SK-N-SH treated with all-trans-retinoic acid at 6 μM for 48 hours (cell line): ENCODE measurements around the gene PLXNC1.

Experiments
- ATAC-seq: fragments of 200-7000 bp; cut with Tn5 transposase; 3 replicates; pipeline ENCODE4 v1.9.1; 2020; ENCODE audit warnings: mild to moderate bottlenecking, moderate library complexity
- ARNTL ChIP-seq: fragments of 450-650 bp; formaldehyde crosslinking; IDR thresholded peaks from 2 replicates; pipeline ENCODE4 v1.5.0; 2020; ENCODE audit warnings: low read depth, mild to moderate bottlenecking, moderate library complexity, borderline replicate concordance
- BACH2 ChIP-seq: fragments of 250-450 bp; sonication (Bioruptor Pico); IDR thresholded peaks from 2 replicates; pipeline ENCODE4 v1.9.0; 2021; ENCODE audit warnings: mild to moderate bottlenecking, borderline replicate concordance
- CSDC2 ChIP-seq: fragments of 250-450 bp; sonication (Bioruptor Pico); IDR thresholded peaks from 2 replicates; pipeline ENCODE4 v1.5.0; 2020; ENCODE audit warnings: mild to moderate bottlenecking, moderate library complexity
- ESRRG ChIP-seq: fragments of 250-450 bp; sonication (Bioruptor Pico); IDR thresholded peaks from 2 replicates; pipeline ENCODE4 v1.6.1; 2021; ENCODE audit warnings: mild to moderate bottlenecking
- GLIS3 ChIP-seq: fragments of 250-450 bp; sonication (Bioruptor Pico); IDR thresholded peaks from 2 replicates; pipeline ENCODE4 v1.5.0; 2020; ENCODE audit warnings: mild to moderate bottlenecking, moderate library complexity
- ISL1 ChIP-seq: fragments of 250-450 bp; sonication (Bioruptor Pico); IDR thresholded peaks from 2 replicates; pipeline ENCODE4 v2.1.2; 2022; ENCODE audit warnings: mild to moderate bottlenecking, moderate library complexity
- OSR1 ChIP-seq: fragments of 250-450 bp; sonication (Bioruptor Pico); IDR thresholded peaks from 2 replicates; pipeline ENCODE4 v1.8.0; 2022; ENCODE audit warnings: moderate library complexity, mild to moderate bottlenecking, inconsistent platforms
- PPARA ChIP-seq: fragments of 250-450 bp; sonication (Bioruptor Pico); IDR thresholded peaks from 2 replicates; pipeline ENCODE4 v1.5.0; 2020; ENCODE audit warnings: mild to moderate bottlenecking, borderline replicate concordance
- RARB ChIP-seq: fragments of 250-450 bp; sonication (Bioruptor Pico); IDR thresholded peaks from 2 replicates; pipeline ENCODE4 v1.8.0; 2021; ENCODE audit warnings: mild to moderate bottlenecking, moderate library complexity
- SNAI2 ChIP-seq: fragments of 250-450 bp; sonication (Bioruptor Pico); IDR thresholded peaks from 2 replicates; pipeline ENCODE4 v1.5.0; 2020; ENCODE audit warnings: mild to moderate bottlenecking, moderate library complexity
- TCF4 ChIP-seq: fragments of 250-450 bp; sonication (Bioruptor Pico); IDR thresholded peaks from 2 replicates; pipeline ENCODE4 v1.8.0; 2021; ENCODE audit warnings: mild to moderate bottlenecking, moderate library complexity, borderline replicate concordance
- TOX ChIP-seq: fragments of 250-450 bp; sonication (Bioruptor Pico); IDR thresholded peaks from 2 replicates; pipeline ENCODE4 v1.8.0; 2021; ENCODE audit warnings: mild to moderate bottlenecking, moderate library complexity, borderline replicate concordance
- ZC3H10 ChIP-seq: fragments of 250-450 bp; sonication (Bioruptor Pico); IDR thresholded peaks from 2 replicates; pipeline ENCODE4 v1.5.1; 2021; ENCODE audit warnings: mild to moderate bottlenecking, moderate library complexity
- ZFP3 ChIP-seq: fragments of 250-450 bp; sonication (Bioruptor Pico); IDR thresholded peaks from 2 replicates; pipeline ENCODE4 v1.5.0; 2020; ENCODE audit warnings: mild to moderate bottlenecking, moderate library complexity
- ZNF565 ChIP-seq: fragments of 450-650 bp; formaldehyde crosslinking; conservative IDR thresholded peaks from 2 replicates; pipeline ENCODE4 v1.5.0; 2020; ENCODE audit warnings: low read depth, mild to moderate bottlenecking, moderate library complexity
- ZNF70 ChIP-seq: fragments of 450-650 bp; formaldehyde crosslinking; IDR thresholded peaks from 2 replicates; pipeline ENCODE4 v1.5.0; 2020; ENCODE audit warnings: mild to moderate bottlenecking, moderate library complexity
- ZNF8 ChIP-seq: fragments of 450-650 bp; formaldehyde crosslinking; IDR thresholded peaks from 2 replicates; pipeline ENCODE4 v1.5.0; 2020; ENCODE audit warnings: mild to moderate bottlenecking, moderate library complexity
- TF ChIP-seq, protein P1 (sequence below): fragments of 250-450 bp; sonication (Bioruptor Pico); IDR thresholded peaks from 2 replicates; pipeline ENCODE4 v1.5.0; 2020; ENCODE audit warnings: mild to moderate bottlenecking, moderate library complexity
- TF ChIP-seq, protein P2 (sequence below): fragments of 250-450 bp; sonication (Bioruptor Pico); IDR thresholded peaks from 2 replicates; pipeline ENCODE4 v1.5.1; 2020; ENCODE audit warnings: low read depth, mild to moderate bottlenecking, moderate library complexity
- TF ChIP-seq, protein P3 (sequence below): fragments of 250-450 bp; sonication (Bioruptor Pico); IDR thresholded peaks from 2 replicates; pipeline ENCODE4 v1.8.0; 2021; ENCODE audit warnings: low read depth, mild to moderate bottlenecking, moderate library complexity, borderline replicate concordance
- TF ChIP-seq, protein P4 (sequence below): fragments of 250-450 bp; sonication (Bioruptor Pico); IDR thresholded peaks from 2 replicates; pipeline ENCODE4 v1.5.1; 2021; ENCODE audit warnings: mild to moderate bottlenecking, moderate library complexity

The PLXNC1 gene

DNA sequence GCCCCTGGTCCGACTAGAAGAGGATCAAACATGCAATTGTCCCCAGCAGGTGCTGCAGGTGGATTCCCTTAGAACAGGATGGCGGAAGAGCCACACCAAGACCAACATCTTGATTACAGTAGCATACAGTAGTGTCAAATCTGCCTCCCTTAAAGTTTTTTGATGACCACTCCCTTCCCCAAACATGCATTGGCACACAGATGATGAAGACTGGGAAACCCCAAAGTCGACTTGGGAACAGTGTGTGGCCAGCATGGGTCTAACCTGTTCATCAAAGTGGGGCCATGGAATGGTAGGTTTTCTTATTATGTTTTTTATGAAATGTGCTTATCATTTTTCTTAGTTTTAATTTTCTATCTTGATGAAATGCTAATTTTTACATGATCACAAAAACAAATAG, 8.8 kb downstream of the PLXNC1 start:
- ATAC-seq, result no peak
- TF ChIP-seq PPARA (no peak), ISL1 (no peak), ZC3H10 (CRISPR knock-in tag) (no peak), ZFP3 (CRISPR knock-in tag) (no peak)
- TF ChIP-seq, all 23 proteins: peak for 0

DNA sequence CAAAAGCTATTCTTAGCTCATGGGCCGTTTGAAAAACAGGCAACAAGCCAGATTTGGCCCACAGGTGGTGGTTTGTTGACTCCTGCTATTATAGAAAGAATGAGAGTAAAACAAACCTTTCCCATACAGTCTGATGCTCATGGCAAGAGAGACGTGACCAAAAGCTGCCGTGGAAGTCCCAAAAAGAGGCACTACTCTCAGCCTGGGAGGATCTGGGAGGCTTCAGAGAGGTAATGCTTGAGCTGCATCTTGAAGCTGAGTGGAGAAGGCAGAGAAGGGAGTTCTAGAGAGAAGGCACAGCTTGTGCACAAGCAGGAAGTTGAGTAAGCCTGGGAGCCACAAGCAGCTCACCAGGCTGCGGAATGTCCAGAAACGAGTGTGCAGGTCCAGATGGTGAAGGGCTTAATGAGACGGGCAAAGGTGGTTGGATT, 9.6 kb downstream of the PLXNC1 start:
- no peak for ATAC-seq
- TF ChIP-seq OSR1 (CRISPR knock-in tag), result no peak
- no peak for TF ChIP-seq TCF4 (CRISPR knock-in tag)
- TF ChIP-seq, protein P1, sequence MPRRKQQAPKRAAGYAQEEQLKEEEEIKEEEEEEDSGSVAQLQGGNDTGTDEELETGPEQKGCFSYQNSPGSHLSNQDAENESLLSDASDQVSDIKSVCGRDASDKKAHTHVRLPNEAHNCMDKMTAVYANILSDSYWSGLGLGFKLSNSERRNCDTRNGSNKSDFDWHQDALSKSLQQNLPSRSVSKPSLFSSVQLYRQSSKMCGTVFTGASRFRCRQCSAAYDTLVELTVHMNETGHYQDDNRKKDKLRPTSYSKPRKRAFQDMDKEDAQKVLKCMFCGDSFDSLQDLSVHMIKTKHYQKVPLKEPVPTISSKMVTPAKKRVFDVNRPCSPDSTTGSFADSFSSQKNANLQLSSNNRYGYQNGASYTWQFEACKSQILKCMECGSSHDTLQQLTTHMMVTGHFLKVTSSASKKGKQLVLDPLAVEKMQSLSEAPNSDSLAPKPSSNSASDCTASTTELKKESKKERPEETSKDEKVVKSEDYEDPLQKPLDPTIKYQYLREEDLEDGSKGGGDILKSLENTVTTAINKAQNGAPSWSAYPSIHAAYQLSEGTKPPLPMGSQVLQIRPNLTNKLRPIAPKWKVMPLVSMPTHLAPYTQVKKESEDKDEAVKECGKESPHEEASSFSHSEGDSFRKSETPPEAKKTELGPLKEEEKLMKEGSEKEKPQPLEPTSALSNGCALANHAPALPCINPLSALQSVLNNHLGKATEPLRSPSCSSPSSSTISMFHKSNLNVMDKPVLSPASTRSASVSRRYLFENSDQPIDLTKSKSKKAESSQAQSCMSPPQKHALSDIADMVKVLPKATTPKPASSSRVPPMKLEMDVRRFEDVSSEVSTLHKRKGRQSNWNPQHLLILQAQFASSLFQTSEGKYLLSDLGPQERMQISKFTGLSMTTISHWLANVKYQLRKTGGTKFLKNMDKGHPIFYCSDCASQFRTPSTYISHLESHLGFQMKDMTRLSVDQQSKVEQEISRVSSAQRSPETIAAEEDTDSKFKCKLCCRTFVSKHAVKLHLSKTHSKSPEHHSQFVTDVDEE (CRISPR knock-in tag), result no peak
- TF ChIP-seq SNAI2 (CRISPR knock-in tag), result no peak
- no peak for TF ChIP-seq TOX (CRISPR knock-in tag)
- no peak for TF ChIP-seq ARNTL (CRISPR knock-in tag)
- no peak for TF ChIP-seq ZC3H10 (CRISPR knock-in tag)
- no peak for TF ChIP-seq ESRRG
- no peak for TF ChIP-seq CSDC2 (CRISPR knock-in tag)
- TF ChIP-seq, protein P2, sequence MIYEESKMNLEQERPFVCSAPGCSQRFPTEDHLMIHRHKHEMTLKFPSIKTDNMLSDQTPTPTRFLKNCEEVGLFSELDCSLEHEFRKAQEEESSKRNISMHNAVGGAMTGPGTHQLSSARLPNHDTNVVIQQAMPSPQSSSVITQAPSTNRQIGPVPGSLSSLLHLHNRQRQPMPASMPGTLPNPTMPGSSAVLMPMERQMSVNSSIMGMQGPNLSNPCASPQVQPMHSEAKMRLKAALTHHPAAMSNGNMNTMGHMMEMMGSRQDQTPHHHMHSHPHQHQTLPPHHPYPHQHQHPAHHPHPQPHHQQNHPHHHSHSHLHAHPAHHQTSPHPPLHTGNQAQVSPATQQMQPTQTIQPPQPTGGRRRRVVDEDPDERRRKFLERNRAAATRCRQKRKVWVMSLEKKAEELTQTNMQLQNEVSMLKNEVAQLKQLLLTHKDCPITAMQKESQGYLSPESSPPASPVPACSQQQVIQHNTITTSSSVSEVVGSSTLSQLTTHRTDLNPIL (CRISPR knock-in tag), result no peak
- TF ChIP-seq ZNF8 (CRISPR knock-in tag), result no peak
- TF ChIP-seq RARB (CRISPR knock-in tag), result no peak
- TF ChIP-seq, protein P3, sequence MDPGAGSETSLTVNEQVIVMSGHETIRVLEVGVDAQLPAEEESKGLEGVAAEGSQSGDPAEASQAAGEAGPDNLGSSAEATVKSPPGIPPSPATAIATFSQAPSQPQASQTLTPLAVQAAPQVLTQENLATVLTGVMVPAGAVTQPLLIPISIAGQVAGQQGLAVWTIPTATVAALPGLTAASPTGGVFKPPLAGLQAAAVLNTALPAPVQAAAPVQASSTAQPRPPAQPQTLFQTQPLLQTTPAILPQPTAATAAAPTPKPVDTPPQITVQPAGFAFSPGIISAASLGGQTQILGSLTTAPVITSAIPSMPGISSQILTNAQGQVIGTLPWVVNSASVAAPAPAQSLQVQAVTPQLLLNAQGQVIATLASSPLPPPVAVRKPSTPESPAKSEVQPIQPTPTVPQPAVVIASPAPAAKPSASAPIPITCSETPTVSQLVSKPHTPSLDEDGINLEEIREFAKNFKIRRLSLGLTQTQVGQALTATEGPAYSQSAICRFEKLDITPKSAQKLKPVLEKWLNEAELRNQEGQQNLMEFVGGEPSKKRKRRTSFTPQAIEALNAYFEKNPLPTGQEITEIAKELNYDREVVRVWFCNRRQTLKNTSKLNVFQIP (CRISPR knock-in tag), result no peak
- TF ChIP-seq ZNF70, result no peak
- TF ChIP-seq BACH2 (CRISPR knock-in tag), result no peak
- no peak for TF ChIP-seq PPARA
- TF ChIP-seq, protein P4, sequence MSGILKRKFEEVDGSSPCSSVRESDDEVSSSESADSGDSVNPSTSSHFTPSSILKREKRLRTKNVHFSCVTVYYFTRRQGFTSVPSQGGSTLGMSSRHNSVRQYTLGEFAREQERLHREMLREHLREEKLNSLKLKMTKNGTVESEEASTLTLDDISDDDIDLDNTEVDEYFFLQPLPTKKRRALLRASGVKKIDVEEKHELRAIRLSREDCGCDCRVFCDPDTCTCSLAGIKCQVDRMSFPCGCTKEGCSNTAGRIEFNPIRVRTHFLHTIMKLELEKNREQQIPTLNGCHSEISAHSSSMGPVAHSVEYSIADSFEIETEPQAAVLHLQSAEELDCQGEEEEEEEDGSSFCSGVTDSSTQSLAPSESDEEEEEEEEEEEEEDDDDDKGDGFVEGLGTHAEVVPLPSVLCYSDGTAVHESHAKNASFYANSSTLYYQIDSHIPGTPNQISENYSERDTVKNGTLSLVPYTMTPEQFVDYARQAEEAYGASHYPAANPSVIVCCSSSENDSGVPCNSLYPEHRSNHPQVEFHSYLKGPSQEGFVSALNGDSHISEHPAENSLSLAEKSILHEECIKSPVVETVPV (CRISPR knock-in tag), result no peak
- TF ChIP-seq ZNF565 (CRISPR knock-in tag), result no peak

DNA sequence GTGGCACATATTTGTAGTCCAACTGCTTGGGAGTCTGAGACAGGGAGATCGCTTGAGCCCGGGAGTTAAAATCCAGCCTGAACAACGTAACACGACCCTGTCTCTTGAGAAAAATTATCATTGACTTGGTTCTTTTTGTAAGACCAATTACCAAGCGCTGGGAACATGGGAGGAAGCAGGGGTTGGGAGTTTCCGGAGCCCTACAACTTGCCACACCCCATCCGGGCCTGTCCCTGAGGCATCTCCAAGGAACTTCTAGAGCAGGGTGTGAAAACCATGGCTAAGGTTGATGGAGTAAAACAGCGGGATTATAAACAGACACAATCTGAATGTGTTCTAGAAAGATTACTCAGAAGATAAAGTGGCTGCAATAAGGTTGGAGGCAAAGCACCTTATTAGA, 10.3 kb downstream of the PLXNC1 start:
- no peak for ATAC-seq
- TF ChIP-seq GLIS3, result no peak
- TF ChIP-seq TOX (CRISPR knock-in tag), result no peak
- no peak for TF ChIP-seq RARB (CRISPR knock-in tag)
- TF ChIP-seq, protein P4 (CRISPR knock-in tag), result no peak
- TF ChIP-seq TCF4 (CRISPR knock-in tag), result no peak
- TF ChIP-seq ZC3H10 (CRISPR knock-in tag), result no peak
- no peak for TF ChIP-seq BACH2 (CRISPR knock-in tag)
- no peak for TF ChIP-seq ZNF565 (CRISPR knock-in tag)
